ENCODE data around the gene TEAD1. TPM values are rescaled to one million over a fixed set of nuclear protein-coding genes. Genes with fewer than 3 reads are reported as not detected.

The TEAD1 gene
- total RNA-seq, 4 donors from 2014 or later = 86.9 to 205 (median 151) TPM

DNA sequence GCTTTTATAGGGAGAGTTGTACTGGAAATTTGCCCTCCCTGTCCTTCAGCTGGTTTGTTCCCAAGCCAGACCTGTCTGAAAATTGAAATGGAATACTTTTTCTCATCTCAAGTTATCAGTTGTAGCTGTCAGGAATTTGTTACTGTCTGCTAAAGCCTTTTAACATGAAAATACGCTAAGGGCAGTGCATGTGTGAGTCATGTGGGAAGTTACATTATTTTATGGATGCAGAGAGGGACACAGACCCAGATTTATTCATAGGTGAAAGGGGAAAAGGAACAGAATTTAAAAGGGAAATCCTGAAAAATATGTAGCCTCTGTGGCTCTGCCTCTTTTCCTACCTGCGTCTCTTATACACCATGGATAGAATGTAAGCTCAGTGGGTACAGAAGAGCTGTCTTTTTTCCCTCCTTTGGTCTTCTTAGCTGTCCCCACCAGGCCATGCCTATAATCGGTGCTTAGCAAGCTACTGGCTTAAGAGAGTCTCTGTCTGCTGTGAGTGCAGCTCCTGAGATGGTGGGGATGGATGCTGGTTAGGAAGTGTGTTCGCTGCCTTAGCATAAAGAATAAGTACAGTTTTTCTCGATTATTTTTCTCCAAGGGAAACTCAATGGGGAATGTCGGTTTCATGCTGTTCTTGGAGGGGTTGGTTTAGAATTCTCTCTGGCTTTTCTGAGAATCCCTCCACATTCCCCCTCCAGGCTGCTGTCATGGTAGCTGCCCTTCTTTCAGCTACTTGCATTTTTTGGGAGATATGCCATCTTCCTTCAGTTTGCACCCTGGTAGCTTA, 166.8 kb downstream of the TEAD1 start:
- TF ChIP-seq, protein P1, sequence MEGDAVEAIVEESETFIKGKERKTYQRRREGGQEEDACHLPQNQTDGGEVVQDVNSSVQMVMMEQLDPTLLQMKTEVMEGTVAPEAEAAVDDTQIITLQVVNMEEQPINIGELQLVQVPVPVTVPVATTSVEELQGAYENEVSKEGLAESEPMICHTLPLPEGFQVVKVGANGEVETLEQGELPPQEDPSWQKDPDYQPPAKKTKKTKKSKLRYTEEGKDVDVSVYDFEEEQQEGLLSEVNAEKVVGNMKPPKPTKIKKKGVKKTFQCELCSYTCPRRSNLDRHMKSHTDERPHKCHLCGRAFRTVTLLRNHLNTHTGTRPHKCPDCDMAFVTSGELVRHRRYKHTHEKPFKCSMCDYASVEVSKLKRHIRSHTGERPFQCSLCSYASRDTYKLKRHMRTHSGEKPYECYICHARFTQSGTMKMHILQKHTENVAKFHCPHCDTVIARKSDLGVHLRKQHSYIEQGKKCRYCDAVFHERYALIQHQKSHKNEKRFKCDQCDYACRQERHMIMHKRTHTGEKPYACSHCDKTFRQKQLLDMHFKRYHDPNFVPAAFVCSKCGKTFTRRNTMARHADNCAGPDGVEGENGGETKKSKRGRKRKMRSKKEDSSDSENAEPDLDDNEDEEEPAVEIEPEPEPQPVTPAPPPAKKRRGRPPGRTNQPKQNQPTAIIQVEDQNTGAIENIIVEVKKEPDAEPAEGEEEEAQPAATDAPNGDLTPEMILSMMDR (IDR thresholded peaks at IDR 0.05; ENCODE audit: low read depth) = no peak

DNA sequence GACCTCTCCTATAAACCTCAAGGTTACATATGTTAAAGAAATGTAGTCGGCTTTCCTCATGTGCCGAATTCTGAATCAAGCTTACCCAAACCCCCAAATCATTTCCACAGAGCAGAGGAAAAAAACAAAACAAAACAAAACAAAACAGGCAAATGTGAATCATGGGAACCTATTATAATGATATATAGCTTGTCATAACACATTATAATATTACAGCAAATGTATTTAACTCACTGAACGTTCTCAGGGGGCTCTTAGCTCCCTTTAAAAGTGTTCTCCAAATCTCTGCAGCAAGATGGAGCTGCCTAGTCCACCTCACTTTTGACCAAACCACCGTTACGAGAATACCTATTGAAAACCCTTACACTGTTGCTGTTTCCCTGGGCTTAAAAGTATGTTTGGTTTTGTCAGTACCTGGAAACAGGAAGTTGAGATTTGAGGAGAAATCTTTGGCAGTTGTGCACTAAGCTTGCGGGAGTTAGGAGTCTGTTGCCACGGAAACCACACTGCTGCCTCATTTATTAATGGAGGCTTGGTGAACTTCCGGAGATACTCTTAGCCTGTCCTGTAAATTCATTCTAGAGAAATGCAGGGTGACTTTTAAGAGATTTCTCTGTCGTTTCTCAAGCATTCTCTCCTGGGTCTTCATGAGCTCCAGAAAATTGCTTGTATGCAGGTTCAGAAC, 167.9 kb downstream of the TEAD1 start:
- TF ChIP-seq, protein P1 (IDR thresholded peaks at IDR 0.05; ENCODE audit: low read depth) = no peak

DNA sequence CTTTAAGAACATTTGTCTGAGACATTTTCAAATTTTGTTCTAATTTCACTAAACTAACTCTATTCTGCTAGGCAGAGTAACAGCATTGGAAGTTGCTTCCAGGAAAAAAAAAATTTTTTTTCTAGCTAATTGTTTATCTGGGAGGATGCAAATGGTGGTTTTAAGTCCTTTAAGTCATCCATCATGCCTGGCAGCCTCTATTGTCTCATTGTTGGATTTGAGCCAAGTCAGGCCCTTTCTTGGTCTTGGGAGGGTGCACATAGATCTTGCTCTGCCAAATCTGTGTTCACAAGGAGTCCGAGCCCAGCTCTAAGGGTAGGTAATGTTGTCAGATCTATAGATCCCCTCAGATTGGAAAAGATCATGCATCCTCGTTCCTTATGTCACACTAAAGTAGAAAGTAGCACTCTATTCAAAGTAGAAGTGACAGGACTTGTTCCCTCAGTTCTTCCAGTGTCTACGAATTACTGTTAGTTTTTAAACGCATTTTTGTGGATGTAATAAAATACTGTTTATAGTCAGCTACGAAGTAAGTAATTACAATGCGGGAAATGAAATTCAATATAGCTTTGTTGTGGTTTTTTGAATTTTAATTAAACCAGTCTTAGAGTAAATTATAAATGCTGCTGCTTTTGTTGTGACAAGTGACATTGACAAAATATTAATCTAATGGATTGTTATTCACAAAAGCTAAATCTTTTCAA, 168.9 kb downstream of the TEAD1 start:
- TF ChIP-seq, protein P1 (IDR thresholded peaks at IDR 0.05; ENCODE audit: low read depth) = no peak

DNA sequence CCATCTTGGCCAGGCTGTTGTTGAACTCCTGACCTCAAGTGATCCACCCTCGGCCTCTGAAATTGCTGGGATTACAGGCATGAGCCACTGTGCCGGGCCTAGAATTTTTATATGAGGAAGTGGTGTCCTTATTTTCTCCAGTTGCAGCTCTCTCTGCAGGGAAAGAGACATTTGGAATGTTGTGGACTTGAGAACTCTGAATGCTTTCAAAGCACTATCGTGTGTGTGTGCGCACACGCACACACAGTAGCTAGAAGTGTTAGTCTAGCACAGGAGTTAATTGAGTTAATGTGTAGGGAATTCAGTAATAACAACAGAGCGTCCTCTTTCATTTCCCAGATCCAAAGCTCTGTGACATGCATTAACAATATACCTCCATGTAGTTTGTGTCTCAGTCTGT, 170.9 kb downstream of the TEAD1 start:
- TF ChIP-seq, protein P1 (IDR thresholded peaks at IDR 0.05; ENCODE audit: low read depth) = no peak

DNA sequence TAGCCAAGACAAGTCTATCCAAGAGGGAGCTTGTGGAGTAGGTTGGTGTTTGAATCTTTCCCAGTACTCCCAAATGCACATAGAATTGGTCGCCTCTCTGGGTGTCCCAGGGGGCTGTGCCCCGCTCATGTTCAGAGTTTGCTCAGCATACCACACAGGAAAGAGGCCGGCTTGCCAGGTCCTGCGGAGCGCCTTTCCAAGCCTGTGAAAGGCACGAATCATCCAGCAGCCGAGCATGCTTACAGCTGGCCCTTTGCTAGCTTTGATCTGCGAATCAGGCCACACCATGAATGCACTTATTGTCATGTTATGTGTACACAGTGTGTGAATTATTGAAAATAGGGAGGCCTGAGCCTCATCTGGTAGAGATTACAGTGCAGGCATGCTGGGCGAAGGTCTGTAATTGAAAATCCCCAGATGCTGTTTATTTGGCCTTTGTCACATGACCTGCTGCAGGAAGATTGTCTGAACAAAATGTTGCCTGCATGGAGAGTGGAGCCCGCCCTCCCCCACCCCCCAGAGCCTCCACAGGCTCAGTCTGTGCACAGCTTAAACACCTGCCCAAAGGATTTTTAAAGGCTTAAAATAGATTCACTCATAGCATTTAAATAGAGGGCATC, 171.6 kb downstream of the TEAD1 start:
- TF ChIP-seq, protein P1 (IDR thresholded peaks at IDR 0.05; ENCODE audit: low read depth) = no peak

DNA sequence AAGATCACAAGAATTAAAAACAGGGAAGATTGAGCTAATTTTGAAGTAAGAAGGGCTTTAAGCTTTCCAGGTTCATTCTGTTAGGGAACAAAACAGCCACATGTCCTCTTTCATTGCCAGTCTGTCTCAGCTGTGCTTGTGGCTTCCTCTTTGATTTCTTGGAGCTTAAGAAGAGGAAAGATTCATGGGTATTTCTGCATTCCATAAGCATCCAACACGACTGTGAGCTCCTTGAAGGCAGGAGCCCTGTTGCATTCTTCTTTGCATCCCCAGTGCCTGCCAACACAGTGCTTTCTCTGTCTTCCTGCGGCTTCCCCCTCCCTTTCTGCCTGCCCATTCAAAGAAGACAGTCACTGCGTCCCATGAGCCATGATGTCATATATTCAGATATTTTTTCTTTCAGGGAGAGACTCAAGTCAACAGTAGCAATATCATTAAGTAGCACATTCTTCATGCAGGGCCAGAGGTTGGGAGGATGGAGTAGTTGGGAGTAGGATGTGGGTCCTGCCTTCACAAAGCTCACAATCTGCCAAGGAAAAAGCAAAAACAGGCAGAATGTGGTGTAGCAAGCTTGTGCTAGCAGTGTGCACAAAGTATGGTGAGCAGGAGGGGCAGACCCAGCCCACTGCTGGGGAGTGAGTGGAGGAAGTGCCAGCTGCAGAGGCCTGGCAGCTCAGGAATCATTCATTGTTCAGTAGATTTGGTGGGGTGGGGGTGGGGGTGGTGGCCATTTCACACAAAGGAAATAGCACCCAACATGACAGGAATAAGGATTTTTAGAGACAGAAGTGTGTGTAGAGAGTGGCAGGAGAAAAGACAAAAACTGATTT, 172.8 kb downstream of the TEAD1 start:
- TF ChIP-seq, protein P1 (IDR thresholded peaks at IDR 0.05; ENCODE audit: low read depth) = no peak
